Testis (tissue), 2 donors: Measurements from ENCODE around the gene PPM1H.

ENCODE experiments used
- CTCF ChIP-seq, 3 experiments: fragments of 450-650 bp in 2 of 3; fragments of 200-600 bp in 1 of 3; sonication (generic) in 1 of 3; IDR thresholded peaks; one replicate each; pipeline ENCODE4 v1.5.1; 2016 to 2019; ENCODE audit warnings: antibody characterized with exemption in 3 of 3, mild to moderate bottlenecking in 2 of 3, moderate library complexity in 1 of 3
- POLR2A ChIP-seq: fragments of 450-650 bp; IDR thresholded peaks from one replicate; pipeline ENCODE4 v1.6.1; 2017; ENCODE audit warnings: antibody characterized with exemption, mild to moderate bottlenecking, moderate library complexity

- TF ChIP-seq CTCF (IDR thresholded peaks at IDR 0.05): no peak
- no peak for TF ChIP-seq POLR2A
These were observed 210.0 kb downstream of the PPM1H start for GRCh38 chr12:62724947-62725451.
